WTC11 (cell line): ENCODE measurements around the gene PEAK1. TPM values are rescaled to one million over a fixed set of nuclear protein-coding genes. Genes with fewer than 3 reads are reported as not detected.

Source experiments
- ATAC-seq: fragments of 200-7000 bp; cut with Tn5 transposase; 2 replicates; pipeline ENCODE4 v1.10.0; 2021; ENCODE audit warnings: mild to moderate bottlenecking, moderate library complexity
- CTCF ChIA-PET: fragments of 300-600 bp; sonication (Branson Sonifier 250); formaldehyde crosslinking; loops from one replicate; lab custom pipeline; 2021; ENCODE audit warnings: antibody characterized with exemption; lab: Charles Lee
- POLR2A ChIA-PET: fragments of 350-600 bp; sonication (Branson Sonifier 250); formaldehyde crosslinking; loops from one replicate; lab custom pipeline; 2021; ENCODE audit warnings: antibody characterized with exemption; lab: Charles Lee
- DNase-seq: peaks from one replicate; pipeline ENCODE4 v3.0.0; 2021; ENCODE audit warnings: low spot score
- H3K27ac Mint-ChIP-seq: 2 replicates; pipeline ENCODE4 v1.8.0; 2021; ENCODE audit warnings: mixed read lengths
- H3K27me3 Mint-ChIP-seq: 2 replicates; pipeline ENCODE4 v1.8.0; 2021; ENCODE audit warnings: low read depth, mild to moderate bottlenecking, moderate library complexity, mixed read lengths
- H3K36me3 Mint-ChIP-seq: 2 replicates; pipeline ENCODE4 v1.8.0; 2021; ENCODE audit warnings: mixed read lengths
- H3K4me1 Mint-ChIP-seq: 2 replicates; pipeline ENCODE4 v1.8.0; 2022; ENCODE audit warnings: mixed read lengths
- H3K4me3 Mint-ChIP-seq: 2 replicates; pipeline ENCODE4 v1.8.0; 2021; ENCODE audit warnings: mild to moderate bottlenecking, moderate library complexity, mixed read lengths
- H3K9me3 Mint-ChIP-seq: 2 replicates; pipeline ENCODE4 v1.8.0; 2021; ENCODE audit warnings: mixed read lengths
- CBFB ChIP-seq: sonication (generic); formaldehyde crosslinking; IDR thresholded peaks from 2 replicates; pipeline ENCODE4 v1.8.1; 2022; ENCODE audit warnings: mild to moderate bottlenecking, low read depth, missing genetic modification reagents
- CTCF ChIP-seq: fragments of 200-600 bp; IDR thresholded peaks from 2 replicates; pipeline ENCODE4 v1.8.0; 2022; ENCODE audit warnings: antibody characterized with exemption
- FOXK1 ChIP-seq: sonication (generic); formaldehyde crosslinking; IDR thresholded peaks from 2 replicates; pipeline ENCODE4 v1.8.0; 2022; ENCODE audit warnings: mild to moderate bottlenecking, moderate library complexity, missing genetic modification reagents
- GRHL2 ChIP-seq: fragments of 250-450 bp; sonication (Bioruptor Pico); IDR thresholded peaks from 2 replicates; pipeline ENCODE4 v1.8.0; 2022; ENCODE audit warnings: mild to moderate bottlenecking, moderate library complexity; ENCODE audit not compliant: insufficient replicate concordance, severe bottlenecking
- HMGA2 ChIP-seq: fragments of 250-450 bp; sonication (Bioruptor Pico); IDR thresholded peaks from 2 replicates; pipeline ENCODE4 v1.4.0; 2021; ENCODE audit warnings: mild to moderate bottlenecking, moderate library complexity
- MXD4 ChIP-seq: fragments of 250-450 bp; sonication (Bioruptor Pico); IDR thresholded peaks from 2 replicates; pipeline ENCODE4 v1.8.0; 2021; ENCODE audit warnings: mild to moderate bottlenecking, moderate library complexity, borderline replicate concordance
- MYBL2 ChIP-seq: sonication (generic); formaldehyde crosslinking; IDR thresholded peaks from 2 replicates; pipeline ENCODE4 v1.8.1; 2023; ENCODE audit warnings: mild to moderate bottlenecking, moderate library complexity, missing genetic modification reagents
- NR2C2 ChIP-seq: sonication (generic); formaldehyde crosslinking; IDR thresholded peaks from 2 replicates; pipeline ENCODE4 v1.8.0; 2022; ENCODE audit warnings: mild to moderate bottlenecking, missing genetic modification reagents
- PRRX2 ChIP-seq: fragments of 250-450 bp; sonication (Bioruptor Pico); IDR thresholded peaks from 2 replicates; pipeline ENCODE4 v1.8.0; 2021; ENCODE audit warnings: mild to moderate bottlenecking
- RELA ChIP-seq: sonication (generic); formaldehyde crosslinking; IDR thresholded peaks from 2 replicates; pipeline ENCODE4 v1.8.1; 2022; ENCODE audit warnings: missing genetic modification reagents, mild to moderate bottlenecking, borderline replicate concordance
- TP53 ChIP-seq: sonication (generic); formaldehyde crosslinking; IDR thresholded peaks from 2 replicates; pipeline ENCODE4 v1.8.1; 2023; ENCODE audit warnings: mild to moderate bottlenecking, missing genetic modification reagents
- ZBTB21 ChIP-seq: sonication (generic); formaldehyde crosslinking; IDR thresholded peaks from 2 replicates; pipeline ENCODE4 v1.8.1; 2023; ENCODE audit warnings: mild to moderate bottlenecking, missing genetic modification reagents, borderline replicate concordance
- ZMAT4 ChIP-seq: fragments of 250-450 bp; sonication (Bioruptor Pico); IDR thresholded peaks from 2 replicates; pipeline ENCODE4 v1.9.0; 2021; ENCODE audit warnings: mild to moderate bottlenecking
- ZNF121 ChIP-seq: sonication (generic); formaldehyde crosslinking; IDR thresholded peaks from 2 replicates; pipeline ENCODE4 v1.8.0; 2023; ENCODE audit warnings: missing genetic modification reagents
- ZNF416 ChIP-seq: fragments of 250-450 bp; sonication (Bioruptor Pico); IDR thresholded peaks from 2 replicates; pipeline ENCODE4 v1.9.0; 2021; ENCODE audit warnings: mild to moderate bottlenecking, inconsistent platforms
- total RNA-seq: library from RNA; stranded (reverse); gene quantifications from 3 replicates; pipeline ENCODE4 v1.2.3, GENCODE V29; 2021
- TF ChIP-seq, protein P1 (sequence below): sonication (generic); formaldehyde crosslinking; IDR thresholded peaks from 2 replicates; pipeline ENCODE4 v1.8.1; 2022; ENCODE audit warnings: mild to moderate bottlenecking, moderate library complexity, missing genetic modification reagents
- TF ChIP-seq, protein P2 (sequence below): sonication (generic); formaldehyde crosslinking; IDR thresholded peaks from 2 replicates; pipeline ENCODE4 v1.8.0; 2022; ENCODE audit warnings: mild to moderate bottlenecking, missing genetic modification reagents
- TF ChIP-seq, protein P3 (sequence below): sonication (generic); formaldehyde crosslinking; IDR thresholded peaks from 2 replicates; pipeline ENCODE4 v1.8.1; 2022; ENCODE audit warnings: low read depth, missing genetic modification reagents, borderline replicate concordance

The PEAK1 gene
- total RNA-seq, 1 experiment from 2014 or later: 49.0 TPM

DNA sequence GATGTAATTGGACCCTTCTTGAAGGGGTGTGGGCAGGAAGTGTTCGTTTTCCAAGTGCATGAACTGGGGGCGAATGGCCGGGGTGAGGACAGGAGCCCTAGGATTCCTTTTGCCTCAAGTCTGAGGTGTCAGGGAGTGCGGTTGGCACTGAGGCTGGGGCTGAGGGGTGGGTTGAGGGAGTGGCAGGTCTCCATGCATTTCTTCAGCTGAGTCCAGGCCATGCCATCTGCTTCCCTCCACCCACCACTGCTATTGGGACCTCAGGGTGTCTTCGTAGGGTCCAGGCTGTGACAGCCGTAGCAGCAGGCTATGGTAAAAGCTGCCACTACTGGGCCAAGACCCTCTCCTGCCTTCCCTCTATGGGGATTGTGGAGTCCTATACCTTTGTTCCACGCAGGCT lies 323.4 kb downstream of the PEAK1 start:
- H3K27me3 Mint-ChIP-seq: no peaks in the 10 kb centered on the region
- no peak overlapping the region for H3K4me3 Mint-ChIP-seq
- no peak for ATAC-seq
- no peak for DNase-seq
- POLR2A ChIA-PET: no interaction called here
- H3K9me3 Mint-ChIP-seq: peaks cover 4% of the 10 kb centered on the region
- CTCF ChIA-PET: interaction anchor here (1.0 to 2.1 kb wide), 3 partner anchors 11 to 473 kb away, joined by 3 to 11 read pairs (median 3); no protein-coding TSS in a partner anchor
- peaks cover 6% of the 10 kb centered on the region; the same call in 1 of the 2 replicates for H3K4me1 Mint-ChIP-seq
- no peaks in the 10 kb centered on the region for H3K36me3 Mint-ChIP-seq
- H3K27ac Mint-ChIP-seq: no peak overlapping the region
- TF ChIP-seq MXD4: no peak
- TF ChIP-seq MYBL2 (CRISPR knock-in tag): no peak
- TF ChIP-seq TP53: no peak
- no peak for TF ChIP-seq ZNF416 (CRISPR knock-in tag)
- no peak for TF ChIP-seq ZBTB21 (CRISPR knock-in tag)
- TF ChIP-seq, protein P1, sequence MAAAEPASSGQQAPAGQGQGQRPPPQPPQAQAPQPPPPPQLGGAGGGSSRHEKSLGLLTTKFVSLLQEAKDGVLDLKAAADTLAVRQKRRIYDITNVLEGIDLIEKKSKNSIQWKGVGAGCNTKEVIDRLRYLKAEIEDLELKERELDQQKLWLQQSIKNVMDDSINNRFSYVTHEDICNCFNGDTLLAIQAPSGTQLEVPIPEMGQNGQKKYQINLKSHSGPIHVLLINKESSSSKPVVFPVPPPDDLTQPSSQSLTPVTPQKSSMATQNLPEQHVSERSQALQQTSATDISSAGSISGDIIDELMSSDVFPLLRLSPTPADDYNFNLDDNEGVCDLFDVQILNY: no peak
- no peak for TF ChIP-seq RELA (CRISPR knock-in tag)
- TF ChIP-seq ZMAT4 (CRISPR knock-in tag): no peak
- no peak for TF ChIP-seq ZNF121 (CRISPR knock-in tag)
- TF ChIP-seq HMGA2 (CRISPR knock-in tag): no peak
- TF ChIP-seq NR2C2: no peak
- TF ChIP-seq GRHL2 (CRISPR knock-in tag): no peak
- TF ChIP-seq FOXK1 (CRISPR knock-in tag): no peak
- no peak for TF ChIP-seq CTCF
- TF ChIP-seq, all 79 proteins: peak for 0

DNA sequence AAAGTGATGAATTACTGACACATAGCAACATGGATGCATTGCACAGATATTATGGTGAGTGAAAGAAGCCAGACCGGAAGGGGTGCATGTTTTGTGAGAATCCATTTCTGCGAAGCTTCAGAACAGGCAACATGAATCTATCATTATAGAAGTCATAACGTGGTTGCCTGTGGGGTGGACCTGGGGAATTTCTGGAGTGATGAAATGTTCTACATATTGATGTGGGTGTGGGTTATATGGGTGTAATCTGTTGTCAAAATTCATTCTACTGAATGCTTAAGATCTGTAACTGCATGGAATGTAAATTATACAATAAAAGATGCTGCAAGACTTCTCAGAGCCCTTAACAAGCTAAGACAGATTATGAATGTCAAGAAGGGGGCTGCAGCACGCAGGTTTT lies 323.8 kb downstream of the PEAK1 start:
- ATAC-seq: no peak
- Mint-ChIP-seq H3K27me3 (no peaks in the 10 kb centered on the region), H3K4me1 (peaks cover 2% of the 10 kb centered on the region; the same call in 1 of the 2 replicates), H3K36me3 (no peaks in the 10 kb centered on the region), H3K27ac (no peak overlapping the region), H3K9me3 (peaks cover 4% of the 10 kb centered on the region), H3K4me3 (no peak overlapping the region)
- DNase-seq: no peak
- ChIA-PET POLR2A (no interaction called here), CTCF (interaction anchor here (1.4 kb wide), 1 partner anchor 414 kb away, joined by 3 read pairs; no protein-coding TSS in a partner anchor)
- TF ChIP-seq CBFB (CRISPR knock-in tag): no peak
- no peak for TF ChIP-seq PRRX2 (CRISPR knock-in tag)
- TF ChIP-seq, protein P2, sequence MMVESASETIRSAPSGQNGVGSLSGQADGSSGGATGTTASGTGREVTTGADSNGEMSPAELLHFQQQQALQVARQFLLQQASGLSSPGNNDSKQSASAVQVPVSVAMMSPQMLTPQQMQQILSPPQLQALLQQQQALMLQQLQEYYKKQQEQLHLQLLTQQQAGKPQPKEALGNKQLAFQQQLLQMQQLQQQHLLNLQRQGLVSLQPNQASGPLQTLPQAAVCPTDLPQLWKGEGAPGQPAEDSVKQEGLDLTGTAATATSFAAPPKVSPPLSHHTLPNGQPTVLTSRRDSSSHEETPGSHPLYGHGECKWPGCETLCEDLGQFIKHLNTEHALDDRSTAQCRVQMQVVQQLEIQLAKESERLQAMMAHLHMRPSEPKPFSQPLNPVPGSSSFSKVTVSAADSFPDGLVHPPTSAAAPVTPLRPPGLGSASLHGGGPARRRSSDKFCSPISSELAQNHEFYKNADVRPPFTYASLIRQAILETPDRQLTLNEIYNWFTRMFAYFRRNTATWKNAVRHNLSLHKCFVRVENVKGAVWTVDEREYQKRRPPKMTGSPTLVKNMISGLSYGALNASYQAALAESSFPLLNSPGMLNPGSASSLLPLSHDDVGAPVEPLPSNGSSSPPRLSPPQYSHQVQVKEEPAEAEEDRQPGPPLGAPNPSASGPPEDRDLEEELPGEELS (CRISPR knock-in tag): no peak
- TF ChIP-seq, protein P3, sequence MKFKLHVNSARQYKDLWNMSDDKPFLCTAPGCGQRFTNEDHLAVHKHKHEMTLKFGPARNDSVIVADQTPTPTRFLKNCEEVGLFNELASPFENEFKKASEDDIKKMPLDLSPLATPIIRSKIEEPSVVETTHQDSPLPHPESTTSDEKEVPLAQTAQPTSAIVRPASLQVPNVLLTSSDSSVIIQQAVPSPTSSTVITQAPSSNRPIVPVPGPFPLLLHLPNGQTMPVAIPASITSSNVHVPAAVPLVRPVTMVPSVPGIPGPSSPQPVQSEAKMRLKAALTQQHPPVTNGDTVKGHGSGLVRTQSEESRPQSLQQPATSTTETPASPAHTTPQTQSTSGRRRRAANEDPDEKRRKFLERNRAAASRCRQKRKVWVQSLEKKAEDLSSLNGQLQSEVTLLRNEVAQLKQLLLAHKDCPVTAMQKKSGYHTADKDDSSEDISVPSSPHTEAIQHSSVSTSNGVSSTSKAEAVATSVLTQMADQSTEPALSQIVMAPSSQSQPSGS (CRISPR knock-in tag): no peak
